Daoy (cell line): ENCODE measurements around the gene ARL2BP. TPM values are rescaled to one million over a fixed set of nuclear protein-coding genes. Genes with fewer than 3 reads are reported as not detected.
"Not testable (repeated sequence)": the region's sequence is repeated elsewhere in the genome, so short reads cannot be mapped to it uniquely, and the experiment has no call there.

Source experiments
- DNase-seq: peaks from one replicate; pipeline ENCODE4 v3.0.0-alpha.2; 2015; ENCODE audit warnings: low read depth
- total RNA-seq: library from RNA; depleted of rRNA; stranded (reverse); fragments of >200 nt; shearing (Covaris generic); gene quantifications from 2 replicates; pipeline ENCODE4 v1.2.3, GENCODE V29; 2014

Gene ARL2BP
- total RNA-seq, 1 experiment from 2014 or later: 53.1 TPM

DNA sequence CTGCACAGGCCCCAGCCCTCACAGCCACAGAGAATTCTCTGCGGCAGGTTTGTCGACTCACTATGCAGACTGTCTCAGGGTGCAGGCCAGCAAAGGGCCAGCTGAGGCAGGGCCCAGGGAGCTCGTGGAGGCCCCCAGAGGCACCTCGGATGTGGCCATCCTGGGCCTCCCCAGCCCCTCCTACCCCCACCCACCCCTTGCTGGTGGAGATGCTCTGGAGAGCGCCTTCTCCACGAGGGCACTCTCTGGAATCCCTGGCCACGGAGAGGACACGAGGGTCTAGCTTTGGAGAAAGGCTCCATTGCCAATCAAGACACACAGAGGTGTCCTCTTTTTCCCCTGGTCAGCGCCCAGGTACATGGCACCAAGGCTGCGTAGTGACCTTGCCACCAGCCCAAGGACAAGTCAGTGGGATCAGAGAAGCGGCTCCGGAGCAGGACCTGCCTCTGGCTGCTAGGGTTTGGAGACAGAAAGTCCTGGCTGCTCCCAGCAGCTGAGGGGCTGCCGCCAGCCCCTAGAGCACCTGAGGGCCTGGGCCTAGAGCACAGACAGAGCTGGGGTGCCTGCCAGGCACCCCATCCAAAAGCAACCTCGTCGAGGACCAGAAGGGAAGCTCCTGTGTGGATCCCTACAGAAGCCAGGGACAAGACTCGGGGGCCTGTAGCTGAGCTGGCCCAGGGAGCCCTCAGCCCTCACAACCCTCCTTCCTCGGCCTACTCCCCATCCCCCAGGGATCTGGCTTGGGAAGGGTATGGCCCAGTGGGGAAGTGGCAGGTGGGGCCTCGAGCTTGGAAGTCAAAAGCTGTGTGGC lies 18.7 kb downstream of the ARL2BP start:
- no peak for DNase-seq

DNA sequence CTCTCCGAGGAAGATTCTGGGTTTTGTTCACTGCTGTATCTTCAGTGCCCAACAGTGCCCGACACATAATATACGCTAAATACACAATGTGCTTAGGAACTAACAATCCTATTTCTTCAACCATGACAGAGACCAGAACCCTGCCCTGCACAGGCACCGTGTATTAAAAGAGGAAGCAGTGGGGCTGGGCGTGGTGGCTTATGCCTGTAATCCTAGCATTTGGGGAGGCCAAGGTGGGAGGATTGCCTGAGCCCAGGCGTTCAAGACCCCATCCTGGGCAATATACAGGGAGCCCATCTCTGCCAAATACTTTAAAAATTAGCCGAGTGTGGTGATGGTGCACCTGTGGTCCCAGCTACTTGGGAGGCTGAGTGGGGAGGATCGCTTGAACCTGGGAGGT lies 19.3 kb downstream of the ARL2BP start:
- DNase-seq: no peak

DNA sequence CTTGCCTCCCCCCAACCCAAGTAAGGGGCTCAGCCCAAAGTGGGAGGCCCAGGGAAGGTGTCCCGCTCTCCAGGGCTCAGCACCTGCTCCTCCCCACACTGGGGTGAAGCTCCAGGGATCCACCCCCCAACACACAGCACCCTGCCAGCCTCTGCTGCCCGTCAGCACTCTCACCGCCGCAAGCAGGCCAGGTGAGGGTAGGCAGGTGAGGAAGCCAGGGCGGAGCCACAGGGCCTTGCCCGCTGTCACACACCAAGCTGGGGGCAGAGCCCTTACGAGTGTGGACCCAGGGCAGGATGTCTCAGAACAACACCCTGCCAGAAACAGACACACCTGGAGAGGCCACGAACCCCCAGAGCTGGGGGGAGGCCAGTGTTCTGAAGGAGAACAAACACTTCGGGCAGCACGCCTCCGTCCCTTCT lies 19.9 kb downstream of the ARL2BP start:
- no peak for DNase-seq

DNA sequence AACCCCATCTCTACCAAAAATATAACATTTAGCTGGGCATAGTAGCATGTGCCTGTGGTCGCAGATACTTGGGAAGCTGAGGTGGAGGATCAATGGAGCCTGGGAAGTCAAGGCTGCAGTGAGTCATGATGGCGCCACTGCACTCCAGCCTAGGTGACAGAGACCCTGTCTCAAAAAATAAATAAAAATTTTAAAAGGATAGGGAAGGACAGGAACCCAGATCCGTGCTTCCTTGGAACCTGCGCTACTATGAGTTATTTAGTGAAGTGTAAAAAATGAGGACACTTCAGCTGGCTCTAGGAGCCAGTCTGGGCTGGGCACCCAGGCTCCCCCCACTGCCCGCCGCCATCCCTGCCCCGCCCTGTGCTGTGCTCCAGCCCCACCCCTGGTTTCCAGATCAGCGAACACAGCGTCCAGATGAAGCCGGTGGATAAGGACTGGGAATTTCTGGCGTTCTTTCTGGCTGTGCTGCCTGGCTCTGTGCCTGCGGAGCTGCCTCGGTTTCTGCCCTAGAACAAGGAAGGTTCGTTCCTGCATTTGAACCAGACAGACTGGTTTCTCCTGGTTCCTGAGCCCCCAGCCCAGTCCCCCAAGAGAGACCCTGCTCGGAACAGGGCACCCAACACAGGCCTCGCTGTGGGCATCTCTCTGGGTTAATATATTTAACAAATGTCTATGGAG lies 20.9 kb downstream of the ARL2BP start:
- peak; percentile 60 for DNase-seq

DNA sequence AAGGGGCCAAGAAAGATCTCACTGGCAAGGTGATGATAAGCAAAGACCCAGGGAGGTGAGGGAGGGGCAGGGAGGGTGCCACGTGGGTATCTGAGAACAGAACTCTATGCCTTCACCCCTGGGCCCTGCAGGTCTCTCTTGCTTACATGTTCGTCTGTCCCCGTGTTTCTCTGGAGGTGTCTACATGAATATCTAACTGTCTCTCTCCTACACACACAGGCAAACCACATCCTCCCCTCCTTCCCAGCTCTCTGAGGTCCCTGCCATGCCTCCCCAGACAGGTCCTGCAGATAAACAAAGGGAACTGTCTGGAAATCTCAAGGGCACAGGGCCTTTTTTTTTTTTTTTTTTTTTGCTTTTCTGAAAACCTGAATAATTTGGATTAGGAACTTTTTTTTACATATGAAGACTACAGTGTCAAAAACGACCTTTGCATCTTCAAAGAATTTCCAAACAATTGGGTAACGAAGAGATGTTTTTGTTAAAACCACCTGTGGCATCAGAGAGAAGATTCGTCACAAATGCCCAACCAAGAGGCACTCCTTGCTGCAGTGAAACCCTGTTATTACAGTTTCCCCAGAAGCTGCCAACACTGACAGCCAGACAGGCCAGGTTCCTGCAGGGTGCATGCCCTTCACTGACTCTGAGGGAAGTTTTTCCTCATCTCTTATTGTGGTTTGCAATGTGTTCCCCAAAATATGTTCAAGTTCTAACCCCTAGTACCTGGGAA lies 21.6 kb downstream of the ARL2BP start:
- DNase-seq: peak; percentile 21

DNA sequence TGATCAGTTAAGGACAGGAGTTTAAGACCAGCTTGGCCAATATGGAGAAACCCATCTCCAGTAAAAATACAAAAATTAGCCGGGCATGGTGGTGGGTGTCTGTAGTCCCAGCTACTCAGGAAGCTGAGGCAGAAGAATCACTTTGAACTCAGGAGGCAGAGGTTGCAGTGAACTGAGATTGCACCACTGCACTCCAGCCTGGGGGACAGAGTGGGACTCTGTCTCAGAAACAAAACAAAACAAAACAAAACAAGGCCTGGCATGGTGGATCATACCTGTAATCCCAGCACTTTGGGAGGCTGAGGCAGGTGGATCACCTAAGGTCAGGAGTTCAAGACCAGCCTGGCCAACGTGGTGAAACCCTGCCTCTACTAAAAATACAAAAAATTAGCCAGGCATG lies 22.3 kb downstream of the ARL2BP start:
- DNase-seq: not testable (repeated sequence)

DNA sequence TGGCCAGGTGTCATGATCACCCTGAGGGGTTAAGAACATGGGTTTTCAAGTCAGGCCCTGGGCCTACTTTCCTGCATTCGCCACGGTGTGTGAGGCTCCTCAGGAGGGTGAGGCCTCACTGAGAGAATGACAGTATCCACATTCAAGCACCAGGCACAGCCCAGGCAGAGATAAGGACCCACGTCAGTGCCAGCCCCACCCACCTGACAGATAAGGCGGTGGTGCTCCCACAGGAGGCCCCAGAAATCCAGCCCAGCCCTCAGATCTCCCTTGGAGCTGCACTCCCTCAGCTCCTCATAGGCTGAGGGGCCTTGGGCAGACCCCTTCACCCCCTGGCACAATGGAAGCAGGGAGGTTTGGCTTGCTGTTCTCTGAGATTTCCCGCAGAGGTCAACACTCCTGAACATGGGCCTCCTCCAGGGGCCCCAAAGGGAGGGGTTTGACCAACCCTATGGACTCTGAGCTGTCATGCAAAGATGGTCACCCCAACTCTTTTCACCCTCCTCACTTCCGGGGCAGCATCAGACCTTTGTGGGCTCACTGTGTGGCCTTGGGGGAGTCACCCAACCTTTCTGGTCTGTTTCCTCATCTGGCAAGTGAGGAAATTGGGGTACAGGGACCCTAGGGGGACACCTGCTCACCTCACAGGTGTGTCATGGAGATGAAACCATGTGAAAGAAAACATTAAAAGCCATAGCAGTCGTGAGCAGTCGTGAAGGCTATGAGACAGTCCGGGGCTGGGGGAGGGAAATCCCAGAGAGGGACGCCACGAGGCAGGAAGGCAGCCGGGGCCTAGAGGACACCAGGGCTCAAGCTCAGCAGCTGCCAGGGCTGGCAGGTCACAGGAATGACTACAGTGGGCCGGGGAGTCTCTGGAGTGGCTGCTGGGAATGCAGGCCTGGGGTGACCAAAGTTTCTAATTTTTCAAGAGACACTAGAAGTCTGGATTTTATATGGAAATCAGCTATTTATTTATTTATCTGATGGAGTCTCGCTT lies 24.0 kb downstream of the ARL2BP start:
- DNase-seq: peak; percentile 29

DNA sequence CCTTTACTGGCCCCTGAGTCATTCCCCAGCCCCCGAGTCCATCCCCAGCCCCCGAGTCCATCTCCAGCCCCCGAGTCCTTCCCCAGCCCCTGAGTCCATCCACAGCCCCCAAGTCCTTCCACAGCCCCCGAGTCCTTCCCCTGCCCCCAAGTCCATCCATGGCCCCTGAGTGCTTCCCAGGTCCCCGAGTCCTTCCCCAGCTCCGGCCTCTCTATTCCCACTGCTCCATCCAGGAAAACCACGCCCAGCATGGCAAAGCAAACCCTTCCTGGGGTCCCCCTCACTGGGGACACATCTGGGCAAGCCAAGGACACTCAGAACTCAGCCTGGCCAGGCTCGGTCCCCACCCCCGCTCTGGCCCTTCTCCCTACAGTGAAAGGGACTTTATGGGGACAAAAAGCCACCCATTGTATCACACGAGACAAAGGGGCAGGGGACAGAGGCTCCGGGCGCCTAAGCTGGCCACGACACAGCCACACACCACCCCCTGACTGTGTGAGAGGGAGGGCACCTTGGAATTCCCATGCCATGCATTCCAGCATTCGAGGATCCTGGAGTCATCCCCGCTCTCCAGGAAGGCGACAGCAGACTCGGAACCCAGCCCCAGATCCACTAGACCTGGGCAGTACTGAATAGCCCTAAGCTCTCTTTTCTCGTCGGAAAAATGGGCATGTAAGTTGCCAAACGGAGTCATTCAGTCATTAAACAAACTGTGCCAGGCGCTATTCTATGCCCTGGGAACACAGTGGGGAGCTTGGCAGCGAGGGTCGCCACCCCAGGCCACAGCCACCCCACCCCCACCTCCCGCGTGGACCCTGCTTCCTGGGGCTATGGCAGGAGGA lies 25.4 kb downstream of the ARL2BP start:
- DNase-seq: no peak

DNA sequence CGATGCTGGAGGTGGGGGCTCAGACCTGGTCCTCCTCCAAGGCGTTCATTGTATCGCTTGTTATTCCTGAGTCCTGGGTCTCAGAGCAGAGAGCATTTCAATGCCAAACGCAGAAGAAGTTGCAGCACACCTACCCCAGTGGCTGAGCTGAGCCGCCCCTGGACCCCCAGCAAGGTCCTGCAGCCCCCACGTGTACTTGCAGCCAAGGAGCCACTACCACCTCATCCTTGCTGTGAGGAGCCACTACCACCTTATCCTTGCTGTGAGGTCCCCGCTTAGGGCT lies 25.9 kb downstream of the ARL2BP start:
- DNase-seq: no peak

DNA sequence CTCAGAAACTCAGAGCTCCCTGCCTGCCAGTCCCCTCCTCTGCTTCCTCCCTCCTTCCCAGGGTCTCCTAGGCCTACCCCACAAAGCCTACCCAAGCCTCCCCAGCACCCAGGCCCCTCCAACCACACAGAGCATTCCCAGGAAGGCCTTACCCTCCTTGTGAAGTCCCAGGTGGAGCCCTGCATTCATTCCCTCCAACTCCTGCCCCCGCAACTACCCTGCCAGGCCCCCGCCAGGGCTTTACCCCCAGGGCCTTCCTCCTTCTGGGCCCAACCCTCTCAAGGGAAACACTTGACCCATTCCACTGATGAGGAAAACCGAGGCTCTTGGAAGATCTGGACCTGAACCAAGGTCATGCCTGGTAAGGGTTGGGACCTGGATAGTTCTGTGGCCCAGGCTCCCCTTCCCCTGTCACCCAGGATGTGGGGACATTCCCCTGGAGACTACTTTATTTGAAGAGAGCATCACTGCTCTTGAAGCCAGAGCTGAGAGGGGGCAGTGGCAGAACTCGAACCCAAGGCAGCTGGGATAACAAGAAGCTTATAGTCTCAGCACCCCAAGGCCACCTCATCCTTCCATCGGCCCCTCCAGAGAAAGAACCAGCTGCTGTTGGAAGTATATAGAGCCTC lies 26.9 kb downstream of the ARL2BP start:
- DNase-seq: no peak

DNA sequence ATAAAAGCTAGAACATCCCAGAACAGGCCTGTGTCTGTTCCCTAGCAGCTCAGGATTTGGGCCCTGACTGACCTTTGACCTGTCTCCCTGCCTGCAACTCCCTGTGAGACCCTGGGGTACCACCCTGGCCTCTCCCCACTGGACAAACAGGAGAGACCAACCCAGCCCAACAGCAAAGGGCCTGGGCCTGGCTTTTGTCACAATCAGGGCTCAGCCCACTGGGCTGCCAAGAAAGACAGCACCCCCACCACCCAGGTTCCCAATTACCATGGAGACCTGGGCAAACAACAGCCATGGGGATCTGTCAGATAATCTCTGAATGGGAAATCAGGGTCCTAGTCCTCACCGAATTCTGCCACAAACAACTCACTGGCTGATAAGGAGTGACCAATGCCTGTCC lies 28.3 kb downstream of the ARL2BP start:
- DNase-seq: no peak

DNA sequence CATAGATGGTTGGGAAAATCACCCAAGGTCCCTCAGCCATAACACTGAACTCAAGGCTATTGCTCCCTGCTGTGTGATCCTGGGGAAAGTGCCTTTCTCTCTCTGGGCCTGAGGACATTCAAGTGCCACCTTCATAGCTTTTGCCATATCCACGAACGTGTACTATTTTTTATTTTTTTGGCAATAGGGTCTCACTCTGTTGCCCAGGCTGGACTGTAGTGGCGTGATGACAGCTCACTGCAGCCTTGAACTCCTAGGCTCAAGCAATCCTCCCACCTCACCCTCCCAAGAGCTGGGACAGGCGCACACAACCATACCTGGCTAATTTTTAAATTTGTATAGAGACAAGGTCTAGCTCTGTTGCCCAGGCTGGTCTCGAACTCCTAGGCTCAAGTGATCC lies 28.8 kb downstream of the ARL2BP start:
- DNase-seq: no peak

DNA sequence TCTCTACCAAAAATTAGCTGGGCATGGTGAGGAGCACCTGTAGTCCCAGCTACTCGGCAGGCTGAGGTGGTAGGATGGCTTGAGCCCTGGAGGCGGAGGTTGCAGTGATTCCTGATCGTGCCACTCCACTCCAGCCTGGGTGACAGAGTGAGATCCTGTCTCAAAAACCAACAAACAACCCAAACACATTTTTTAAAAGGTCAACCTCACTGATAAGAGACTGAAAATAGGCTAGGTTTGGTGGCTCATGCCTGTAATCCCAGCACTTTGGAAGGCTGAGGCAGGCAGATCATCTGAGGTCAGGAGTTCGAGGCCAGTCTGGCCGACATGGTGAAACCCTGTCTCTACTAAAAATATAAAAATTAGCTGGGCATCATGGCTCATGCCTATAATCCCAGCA lies 30.9 kb downstream of the ARL2BP start:
- DNase-seq: not testable (repeated sequence)

DNA sequence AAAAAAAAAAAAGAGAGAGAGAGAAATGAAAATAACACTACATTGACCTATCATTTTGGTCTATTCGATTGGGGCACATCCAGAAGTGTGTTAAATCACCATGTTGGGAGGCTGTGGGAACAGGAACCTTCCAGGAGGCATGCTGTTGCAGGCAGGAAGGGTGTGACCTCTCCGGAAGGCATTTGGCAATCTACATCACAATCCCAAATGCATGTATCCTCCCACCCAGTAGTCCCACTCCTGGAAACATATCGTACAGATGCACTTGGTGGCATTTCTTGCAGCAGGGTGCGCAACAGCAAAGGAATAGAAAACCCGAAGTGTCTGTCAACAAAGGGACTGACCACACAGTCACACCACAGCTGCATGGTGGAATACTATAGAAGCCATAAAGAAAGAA lies 31.5 kb downstream of the ARL2BP start:
- DNase-seq: peak; percentile 39

DNA sequence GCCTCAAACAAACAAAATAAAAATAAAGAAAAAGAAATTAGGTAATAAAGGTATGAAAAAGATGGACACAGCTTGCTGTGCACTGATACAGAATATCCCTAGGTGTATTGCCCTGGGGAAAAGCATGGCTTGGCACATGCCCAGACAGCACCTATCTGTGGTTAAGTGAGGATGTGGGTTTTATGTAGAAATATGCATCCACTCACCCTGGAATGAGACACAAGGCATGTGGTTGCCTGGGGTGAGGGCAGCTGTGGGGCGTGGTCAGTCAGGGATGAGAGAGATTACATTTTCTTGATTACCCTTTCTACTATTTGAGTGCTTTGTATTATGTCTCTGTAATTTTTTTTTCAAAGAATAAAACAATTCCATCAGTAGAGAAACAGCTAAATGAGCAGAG lies 32.5 kb downstream of the ARL2BP start:
- peak; percentile 92 for DNase-seq

DNA sequence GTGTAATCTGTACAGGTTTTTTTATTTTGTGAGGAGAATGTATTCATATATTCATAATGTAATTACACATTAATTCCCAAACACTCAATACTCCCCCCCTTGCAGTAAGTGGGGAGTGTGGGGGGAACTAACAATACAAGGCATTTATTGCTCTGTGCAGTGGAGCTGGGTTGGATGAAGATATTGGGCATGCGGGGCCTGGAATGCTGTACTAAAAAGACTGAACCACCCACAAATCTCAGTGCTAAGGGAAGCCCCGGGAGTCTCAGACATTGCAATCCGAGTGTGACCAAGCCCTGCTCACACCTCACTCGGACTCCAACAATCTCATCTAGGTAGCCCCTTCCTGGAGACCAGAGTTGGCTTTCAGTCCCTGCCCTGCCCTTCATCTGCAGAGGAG lies 33.4 kb downstream of the ARL2BP start:
- no peak for DNase-seq

DNA sequence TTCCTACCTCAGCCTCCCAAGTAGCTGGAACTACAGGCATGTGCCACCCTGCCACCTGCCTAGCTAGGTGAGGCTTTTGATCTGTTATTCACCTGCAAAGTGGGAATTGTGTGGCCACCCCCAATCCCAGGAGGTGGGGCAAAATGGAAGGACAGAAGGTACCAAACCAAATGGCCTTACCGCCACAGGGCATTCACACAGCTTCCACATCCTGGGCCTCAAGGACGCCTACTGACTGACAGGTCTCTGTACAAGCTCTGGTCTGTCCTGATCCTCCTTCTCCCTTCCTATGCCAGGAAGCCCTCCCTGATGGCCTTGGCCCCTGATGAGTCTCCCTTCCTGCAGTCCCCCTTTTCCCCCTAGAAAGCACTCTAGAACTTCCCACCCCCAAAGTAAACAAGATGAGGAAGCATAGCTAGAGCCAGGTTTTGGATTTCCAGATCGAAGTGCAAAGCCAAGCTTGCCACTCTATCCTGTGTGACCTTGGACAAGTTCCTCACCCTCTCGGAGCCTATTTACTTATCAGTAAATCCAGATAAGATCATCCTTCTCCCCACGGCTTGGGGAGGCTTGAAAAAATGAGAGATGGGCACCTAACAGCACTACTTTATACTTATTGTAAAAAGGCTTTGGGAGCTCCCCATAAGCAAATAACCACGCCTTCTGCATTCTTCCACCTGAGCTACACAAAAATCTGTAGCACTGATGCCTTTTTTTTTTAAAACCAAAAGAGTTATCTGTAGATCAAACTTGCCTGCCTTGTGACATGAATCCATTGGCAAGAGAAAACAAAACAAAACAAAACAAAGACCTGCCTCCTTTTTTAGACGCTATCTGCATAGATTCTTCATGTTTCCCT lies 35.0 kb downstream of the ARL2BP start:
- no peak for DNase-seq

DNA sequence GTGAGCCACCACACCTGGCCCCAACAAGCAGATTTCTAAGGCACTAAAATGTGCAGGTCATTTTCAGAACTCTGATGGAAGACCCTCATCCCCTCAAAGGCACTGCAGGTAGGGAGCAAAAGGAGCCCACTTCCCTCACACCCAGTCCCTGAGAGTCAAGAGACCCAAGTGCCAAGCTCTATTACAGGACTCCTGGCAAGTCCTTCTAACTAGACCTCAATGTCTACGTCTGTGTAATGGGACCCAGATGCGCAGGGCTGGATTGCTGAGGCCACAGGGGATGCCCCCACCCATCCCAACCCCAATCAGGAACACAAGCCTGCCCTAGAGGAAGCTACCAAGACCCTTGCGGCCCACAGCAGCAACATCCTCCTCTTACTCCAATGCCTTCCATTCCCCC lies 36.7 kb downstream of the ARL2BP start:
- no peak for DNase-seq

DNA sequence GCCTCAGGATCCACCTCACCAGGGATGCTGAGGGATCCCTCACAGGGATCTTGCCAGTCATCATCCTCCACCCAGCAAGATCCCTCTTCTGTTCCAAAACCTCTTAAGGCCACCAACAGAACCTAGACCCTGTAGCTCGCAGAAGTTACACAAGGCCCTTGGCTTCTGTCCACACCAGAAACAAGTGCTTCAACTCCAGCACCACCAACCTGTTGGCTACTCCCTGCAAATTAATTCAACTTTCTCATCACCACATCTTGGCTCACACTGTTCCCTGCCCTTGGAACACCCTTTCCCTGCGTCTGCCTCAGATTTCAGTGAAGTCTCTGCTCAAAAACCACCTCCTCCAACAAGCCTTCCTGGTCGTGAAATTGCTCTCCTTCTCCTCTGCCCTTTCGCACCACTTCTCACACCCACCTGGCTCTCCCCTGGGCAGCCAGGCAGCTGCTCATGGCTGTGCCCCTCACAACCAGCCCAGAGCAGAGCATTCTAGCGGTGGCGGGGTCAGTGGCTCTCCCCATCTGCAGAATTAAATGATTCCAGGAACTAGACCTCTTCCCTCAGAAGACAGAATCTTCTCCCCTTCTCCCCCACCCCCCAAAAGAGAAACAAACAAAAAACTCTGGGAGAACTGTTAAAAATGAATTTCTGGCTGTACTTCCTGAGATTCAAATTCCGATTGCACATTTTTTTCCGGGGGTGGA lies 37.6 kb downstream of the ARL2BP start:
- no peak for DNase-seq
